GM12873 (cell line): ENCODE results near the gene RSPH9.

ENCODE experiments used
- TF ChIP-seq, protein P1 (sequence below): IDR thresholded peaks from 2 replicates; pipeline ENCODE4 v1.5.1; 2012; ENCODE audit warnings: low read depth, mild to moderate bottlenecking, moderate library complexity, low read length, control low read depth; ENCODE audit not compliant: insufficient read depth; ENCODE audit errors: missing control alignments

The RSPH9 gene

GRCh38 chr6:43699564-43700186, 54.8 kb downstream of the RSPH9 start:
- TF ChIP-seq, protein P1, sequence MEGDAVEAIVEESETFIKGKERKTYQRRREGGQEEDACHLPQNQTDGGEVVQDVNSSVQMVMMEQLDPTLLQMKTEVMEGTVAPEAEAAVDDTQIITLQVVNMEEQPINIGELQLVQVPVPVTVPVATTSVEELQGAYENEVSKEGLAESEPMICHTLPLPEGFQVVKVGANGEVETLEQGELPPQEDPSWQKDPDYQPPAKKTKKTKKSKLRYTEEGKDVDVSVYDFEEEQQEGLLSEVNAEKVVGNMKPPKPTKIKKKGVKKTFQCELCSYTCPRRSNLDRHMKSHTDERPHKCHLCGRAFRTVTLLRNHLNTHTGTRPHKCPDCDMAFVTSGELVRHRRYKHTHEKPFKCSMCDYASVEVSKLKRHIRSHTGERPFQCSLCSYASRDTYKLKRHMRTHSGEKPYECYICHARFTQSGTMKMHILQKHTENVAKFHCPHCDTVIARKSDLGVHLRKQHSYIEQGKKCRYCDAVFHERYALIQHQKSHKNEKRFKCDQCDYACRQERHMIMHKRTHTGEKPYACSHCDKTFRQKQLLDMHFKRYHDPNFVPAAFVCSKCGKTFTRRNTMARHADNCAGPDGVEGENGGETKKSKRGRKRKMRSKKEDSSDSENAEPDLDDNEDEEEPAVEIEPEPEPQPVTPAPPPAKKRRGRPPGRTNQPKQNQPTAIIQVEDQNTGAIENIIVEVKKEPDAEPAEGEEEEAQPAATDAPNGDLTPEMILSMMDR = no peak

DNA sequence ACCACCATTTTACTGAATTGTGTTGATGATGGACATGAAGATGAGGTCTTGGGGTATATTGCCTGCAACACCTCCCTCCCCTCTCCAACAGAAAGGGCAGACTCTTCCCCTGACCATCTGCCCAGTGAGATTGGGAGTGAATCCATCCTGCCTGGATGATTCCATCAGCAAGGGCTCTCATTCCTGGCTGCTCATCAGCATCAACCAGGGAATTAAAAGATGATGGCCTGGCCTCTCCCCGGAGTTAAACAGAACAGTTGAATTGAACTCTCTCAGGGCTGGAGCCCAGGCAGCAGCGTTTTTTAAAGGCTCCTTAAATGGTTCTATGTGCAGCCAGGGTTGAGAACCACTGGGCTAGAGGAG, 57.3 kb downstream of the RSPH9 start:
- TF ChIP-seq, protein P1 = no peak

DNA sequence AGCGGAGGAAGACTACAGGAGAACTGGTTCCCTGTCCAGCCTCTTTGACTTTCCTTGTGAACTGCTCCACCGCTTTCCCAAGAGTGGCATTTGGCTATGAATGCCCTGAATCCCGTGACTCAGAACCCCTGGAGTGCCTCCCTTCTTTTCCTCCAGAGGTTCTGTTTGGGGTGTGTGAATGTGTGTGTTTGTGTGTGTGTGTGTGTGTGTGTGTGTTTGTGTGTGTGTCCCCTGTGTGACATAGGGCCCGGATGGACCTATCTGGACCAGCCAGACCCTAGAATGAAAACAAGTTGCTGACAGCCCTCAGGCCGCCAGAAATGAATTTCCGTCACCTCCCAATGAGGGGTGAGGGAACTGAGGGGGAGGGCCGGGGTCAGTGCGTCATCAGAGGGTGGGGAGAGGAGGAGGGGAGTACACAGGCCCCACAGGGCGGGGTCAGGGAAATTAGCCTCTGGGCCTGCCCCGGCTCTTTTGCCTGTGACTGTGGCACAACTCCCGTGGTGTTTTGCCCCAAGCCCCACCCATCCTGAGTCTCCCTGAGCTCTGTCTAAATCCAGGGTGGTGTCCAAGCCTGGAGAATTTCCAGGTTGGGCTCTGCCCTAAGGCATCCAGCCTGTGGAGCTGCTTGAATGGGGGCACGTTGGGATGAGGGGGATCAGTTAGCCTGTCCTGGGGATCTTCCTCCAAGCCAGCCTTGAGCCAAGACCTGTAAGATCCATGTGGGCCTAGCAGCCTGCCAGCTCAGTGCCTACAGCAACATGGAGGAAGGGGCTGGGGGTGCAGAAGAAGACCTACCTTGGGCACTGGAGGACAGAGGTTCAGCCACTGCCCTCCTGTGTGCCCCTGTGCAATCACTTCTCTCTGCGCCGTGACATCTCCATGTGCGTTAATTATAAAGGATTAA, 58.0 kb downstream of the RSPH9 start:
- TF ChIP-seq, protein P1 = no peak

GRCh38 chr6:43703512-43704429, 58.9 kb downstream of the RSPH9 start:
- TF ChIP-seq, protein P1 = no peak

- TF ChIP-seq, protein P1 = no peak
Measured at GRCh38 chr6:43705996-43706395, 61.2 kb downstream of the RSPH9 start.

DNA sequence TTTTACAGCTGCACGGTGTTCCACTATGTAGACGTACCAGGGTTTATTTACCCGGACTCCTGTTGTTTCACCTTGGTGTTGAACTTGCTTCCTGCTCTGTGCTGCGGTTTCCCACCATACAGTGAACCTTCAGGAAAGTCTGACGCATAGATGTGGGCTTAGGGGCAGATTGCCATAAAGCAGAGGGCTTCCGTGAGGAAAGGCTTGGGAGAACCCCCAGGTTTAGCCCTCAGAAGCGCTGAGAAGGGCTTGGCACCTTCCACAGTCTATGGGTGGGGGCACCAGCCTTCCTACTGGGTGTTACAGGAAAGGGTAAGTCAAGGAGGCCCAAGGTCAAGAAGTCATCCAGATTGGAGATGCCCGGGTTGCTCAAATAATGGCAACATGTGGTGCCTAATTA, 62.0 kb downstream of the RSPH9 start:
- TF ChIP-seq, protein P1 = no peak
